NCI-H774 (cell line): Measurements from ENCODE around the gene ADAM33.
A peak's percentile ranks its signal among the peaks of the same experiment; 100 is the strongest.

Experiments used
- DNase-seq: peaks from one replicate; lab custom pipeline; 2025; lab: John Stamatoyannopoulos, UW

The ADAM33 gene

DNA sequence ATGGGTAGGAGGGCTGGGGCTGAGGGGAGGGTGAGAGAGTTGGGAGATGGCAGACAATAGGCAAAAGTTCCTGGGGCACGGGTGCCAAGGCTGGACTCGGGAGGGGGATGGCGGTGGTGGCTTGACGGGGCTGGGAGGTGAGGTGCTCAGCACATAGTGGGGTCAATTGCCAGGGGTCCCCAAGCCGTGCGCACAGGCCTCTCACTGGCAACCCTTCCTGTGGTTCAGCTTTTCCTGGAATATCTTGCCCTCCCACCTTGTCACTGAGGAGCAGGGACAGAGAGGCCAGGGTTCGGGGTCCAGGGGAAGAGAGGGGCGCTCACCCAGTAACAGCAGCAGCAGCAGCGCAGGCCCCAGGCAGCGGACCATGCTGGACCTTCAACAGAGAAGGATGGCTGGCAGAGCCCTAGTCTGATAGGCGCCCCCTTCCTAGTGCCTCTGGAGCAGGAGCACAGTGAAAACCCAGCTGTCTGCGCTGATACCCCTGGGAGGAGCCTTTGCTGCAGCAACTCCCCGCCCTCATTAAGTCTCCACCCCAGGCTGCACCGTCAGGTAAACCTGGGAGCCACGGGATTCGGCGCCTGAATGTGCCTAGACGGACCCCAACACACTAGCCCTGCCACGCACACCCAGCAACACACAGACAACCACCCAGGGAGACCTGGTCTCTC is 18.6 kb downstream of the ADAM33 start, which contains the start of gene GFRA4:
Gene GFRA4, minus strand, starts transcription at position 369 of the 671 bp plus-strand sequence. Its CDS starts 0 bp downstream, at position 369.
- DNase-seq: no peak

DNA sequence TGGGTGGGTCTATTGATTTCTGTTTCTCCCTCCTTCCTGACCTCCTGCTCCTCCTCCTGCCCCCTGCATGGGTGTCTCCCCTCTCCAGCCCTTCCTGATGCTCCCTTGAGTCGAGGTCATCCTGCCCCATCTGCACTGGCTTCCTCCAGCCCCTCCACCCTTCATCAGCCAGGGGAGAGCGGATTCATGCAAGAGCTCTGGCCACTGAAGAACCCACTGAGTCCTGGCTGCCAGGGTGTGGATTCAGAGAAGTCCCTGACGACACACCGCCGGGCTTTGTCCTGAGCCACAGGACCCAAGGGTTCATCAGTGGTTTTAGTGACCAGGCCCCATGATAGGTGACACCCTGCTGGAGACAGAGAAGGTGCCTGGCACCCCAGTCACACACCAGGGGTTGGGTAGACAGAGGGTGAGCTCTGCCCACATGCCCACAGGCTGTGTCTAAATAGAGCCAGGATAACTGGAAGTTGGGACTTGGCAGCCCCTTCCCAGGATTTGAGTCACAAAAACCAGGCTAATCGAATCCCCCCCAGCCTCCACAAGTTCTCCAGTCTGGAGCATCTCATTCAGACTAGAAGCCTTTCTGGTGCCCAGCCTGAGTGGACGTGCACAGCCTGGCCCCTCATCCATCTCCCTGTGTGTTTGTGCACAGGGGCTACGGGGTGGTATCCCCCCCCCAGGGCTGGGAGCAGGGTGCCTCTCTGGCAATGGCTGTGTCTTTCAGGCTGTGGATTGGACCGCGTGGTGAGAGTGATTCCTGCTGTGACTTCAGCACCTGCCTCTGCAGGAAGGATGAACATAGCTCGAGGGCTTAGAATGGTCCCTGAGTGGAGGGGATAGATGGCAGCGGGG is 19.8 kb downstream of the ADAM33 start:
- no peak for DNase-seq

DNA sequence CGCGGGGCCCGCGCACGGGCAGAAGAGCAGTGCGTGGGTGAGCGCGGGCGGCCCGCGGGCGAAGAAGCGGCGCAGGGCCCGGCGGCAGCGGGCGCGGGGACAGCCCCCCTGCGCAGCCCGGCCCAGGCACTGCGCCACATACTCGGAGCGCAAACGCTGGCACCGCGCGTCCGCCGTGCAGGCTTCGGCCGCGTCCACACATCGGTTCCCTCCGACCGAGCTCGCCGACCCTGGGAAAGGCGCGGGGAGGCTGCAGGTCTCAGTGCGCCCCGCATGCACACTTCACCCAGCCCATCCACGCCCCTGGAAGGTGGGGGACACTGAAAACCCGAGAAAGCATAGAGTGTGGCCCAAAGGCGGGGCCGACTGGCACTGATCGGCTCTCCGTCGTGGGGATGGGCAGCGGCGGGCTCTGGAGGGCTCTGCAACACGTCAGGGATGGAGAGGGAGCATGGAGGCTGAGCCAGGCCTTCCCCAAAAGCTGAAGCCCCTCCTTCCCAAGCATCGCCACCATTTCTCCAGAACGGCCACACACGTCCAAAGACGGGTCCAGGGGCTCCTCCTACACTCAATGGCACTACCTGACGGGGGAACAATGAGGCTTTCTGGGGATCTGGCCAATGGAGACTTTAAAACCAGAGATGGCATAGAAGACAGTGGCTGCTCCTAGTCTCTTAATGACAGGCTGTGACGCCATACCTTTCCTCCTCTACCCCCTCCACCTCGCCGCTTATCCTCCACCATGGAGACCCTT is 20.6 kb downstream of the ADAM33 start:
- DNase-seq: no peak

DNA sequence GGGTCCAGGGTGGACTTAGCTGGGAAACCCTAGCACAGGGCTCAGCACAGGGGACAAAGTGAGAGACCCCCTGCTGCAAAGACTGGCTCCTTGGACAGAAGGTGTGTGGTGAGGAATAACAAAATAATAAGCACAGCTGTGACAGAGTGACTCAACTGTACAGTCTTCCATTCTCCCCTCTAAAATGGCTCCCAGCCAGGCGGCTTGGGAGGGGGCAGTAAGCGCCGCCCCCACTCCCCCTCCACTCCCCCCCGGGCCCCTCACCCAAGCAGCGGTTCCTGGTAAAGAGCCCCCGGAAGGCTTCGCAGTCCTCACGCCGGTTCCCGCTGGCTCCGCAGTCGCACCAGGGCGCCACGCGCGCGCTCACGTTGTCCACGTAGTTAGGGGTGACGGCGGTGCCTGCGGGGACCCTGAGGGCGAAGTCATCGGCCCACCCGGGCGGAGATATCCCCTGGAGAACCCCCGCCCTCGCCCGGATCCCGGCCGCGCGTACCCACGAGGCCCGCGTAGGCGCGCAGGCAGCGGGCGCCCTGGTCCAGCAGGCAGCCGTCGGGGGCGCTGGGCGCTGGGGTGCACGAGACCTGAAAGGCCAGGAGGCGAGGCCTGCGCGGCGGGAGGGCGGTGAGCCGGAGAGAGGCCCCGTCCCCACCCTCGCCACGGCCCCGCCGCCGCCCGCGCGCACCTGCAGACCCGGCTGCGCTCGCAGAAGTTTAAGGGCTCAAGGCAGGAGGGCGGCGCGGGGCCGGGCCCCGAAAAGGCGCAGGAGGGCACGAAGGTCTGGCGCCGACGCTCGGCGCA is 21.3 kb downstream of the ADAM33 start:
- DNase-seq: no peak

DNA sequence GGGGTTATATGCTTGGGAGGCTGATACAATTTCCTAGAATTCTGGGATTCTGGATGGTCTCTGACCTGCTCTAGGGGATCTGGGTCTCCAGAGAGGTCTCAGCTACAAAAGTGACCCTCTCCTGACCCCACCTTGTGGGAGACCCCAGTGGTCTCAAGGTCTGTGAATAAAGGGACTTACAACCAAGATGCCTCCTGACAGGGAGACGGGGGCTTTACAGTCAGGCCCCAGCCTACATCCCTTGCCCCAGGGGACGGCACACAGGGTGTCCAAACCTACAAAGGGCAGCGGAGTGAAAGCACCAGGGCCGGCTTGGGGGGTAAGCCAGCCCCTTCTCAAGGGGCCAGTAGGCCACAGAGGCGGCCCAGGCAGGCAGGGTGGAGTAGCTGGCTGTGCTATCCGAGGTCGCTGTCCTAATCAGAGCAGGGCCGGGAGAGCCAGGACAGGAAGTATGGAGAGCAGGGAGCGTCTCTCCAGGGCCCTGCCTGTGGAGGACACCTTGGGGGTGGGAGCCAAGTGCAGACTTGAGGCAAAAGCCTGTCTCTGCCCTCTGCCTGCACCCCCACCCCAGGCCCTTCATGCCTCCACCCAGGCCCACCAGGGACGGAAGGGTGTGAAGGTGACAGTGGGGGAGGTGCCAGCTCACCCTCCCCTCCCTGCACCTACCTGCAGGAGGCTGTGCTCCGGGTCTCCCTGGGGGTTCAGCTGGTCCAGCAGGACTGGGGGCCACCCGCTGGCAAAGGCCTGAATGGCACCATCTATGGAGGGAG is 22.1 kb downstream of the ADAM33 start:
- DNase-seq: no peak

DNA sequence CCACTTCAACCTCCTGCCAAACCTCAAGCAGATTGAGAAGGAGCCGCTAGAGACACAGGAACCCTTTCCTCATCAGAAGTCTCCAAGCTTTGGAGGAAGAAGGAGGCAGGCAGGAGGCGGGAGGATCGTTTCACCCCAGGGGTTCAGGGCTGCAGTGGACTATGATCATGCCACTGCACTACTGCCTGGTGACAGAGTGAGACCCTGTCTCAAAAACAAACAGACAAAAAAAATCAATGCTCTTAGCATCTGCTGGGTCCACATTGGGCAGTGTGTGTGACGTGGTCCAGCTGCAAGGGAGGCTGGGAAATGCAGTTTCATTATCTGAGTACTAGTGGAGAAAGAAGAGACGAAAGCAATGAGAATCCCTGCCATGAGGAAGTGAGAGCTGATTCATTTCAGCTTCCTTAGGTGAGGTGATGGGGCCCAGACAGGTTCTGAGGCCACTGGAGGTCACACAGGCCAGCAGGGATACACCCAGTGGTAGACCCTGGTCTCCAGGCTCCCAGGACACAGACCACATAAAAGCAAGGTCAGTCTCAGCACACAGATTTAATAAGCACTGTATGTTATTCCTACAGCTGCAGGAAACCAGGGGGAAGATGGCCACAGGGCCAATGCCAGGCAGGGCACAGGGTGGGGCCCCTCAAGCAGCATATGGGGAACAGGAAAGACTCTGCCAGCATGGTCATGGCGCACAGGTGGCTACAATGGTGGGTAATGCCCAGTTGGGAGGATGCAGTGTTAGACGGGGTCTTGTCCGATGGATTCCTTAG is 22.9 kb downstream of the ADAM33 start:
- no peak for DNase-seq

DNA sequence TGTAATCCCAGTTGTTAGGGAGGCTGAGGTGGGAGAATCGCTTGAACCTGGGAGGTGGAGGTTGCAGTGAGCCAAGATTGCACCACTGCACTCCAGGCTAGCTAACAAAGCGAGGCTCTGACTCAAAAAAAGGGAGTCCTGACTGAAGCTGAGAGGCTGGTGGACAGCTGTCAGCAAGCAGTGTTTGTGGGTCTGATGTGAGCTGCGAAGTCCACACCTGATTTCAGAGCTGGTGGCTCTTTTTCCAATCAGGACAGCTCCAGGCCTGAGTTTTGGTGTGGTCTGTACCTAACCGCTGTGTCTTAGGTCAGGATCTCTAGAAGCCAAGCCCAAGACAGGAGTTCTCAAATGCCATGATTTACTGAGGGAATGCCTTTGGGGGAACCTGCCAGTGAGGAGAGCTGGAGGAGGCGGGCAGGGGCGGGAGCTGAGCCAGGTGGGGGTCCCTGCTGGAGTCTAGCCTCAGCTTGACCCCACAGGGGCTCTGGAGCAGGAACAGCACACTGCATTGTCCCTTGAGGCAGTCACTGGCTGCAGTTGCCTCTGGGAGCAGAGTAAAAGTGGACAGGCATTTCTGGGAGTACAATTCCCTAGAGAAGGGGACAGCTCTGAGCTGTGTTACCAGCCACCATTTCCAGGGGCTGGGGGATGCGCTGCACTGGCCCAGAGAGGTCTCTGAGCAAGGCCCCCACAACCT is 23.6 kb downstream of the ADAM33 start:
- DNase-seq: no peak

DNA sequence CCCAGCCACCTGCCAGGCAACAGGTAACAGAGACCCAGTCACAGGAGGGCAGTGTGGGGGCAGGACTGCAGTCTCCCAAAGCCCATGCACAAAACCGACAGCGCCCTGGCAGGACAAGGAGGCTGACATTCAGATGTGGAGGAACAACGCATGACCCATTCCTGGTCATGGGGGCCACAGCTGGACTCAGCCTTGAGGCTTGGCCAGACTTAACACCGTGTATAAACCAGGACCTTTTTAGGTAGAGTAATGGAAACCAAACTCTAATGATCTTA is 26.7 kb downstream of the ADAM33 start:
- no peak for DNase-seq

DNA sequence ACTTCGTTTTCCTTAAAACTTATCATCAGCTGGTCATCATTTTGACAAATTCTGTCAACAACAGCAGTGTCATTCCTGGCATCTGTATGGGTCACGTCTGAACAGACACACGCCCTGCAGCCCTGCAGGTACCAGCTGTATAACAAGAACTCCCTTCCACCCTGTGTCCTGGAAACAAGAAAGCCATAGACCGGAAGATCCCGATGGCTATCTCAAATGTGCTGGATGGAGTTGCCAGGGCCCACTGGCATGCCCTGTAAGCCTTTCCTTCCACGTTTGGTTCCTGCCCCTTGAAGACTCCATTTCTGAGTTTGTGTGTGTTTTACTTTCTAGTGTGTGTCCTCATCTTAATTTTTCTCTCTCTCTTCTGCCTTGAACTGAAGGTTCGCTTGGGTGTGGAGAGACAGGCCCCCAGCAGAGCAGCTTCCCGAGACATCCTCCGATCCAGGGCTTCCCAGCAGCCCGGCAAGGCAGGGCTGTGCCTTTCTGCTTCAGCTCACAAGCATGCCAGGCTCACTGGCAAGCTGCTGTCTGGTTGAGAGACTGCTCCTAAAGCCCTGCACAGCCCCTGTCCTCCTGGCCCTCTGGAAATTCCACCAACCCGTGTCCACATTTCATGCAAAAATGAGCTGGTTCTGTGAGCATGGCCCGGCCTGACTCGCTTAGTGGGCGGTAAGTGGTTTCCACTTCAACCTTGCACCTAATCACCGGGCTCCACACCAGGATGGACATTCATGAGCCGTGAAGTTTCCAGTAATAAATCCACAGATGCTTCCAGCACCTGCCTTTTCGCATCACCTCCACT is 27.3 kb downstream of the ADAM33 start:
- peak; percentile 61 for DNase-seq

DNA sequence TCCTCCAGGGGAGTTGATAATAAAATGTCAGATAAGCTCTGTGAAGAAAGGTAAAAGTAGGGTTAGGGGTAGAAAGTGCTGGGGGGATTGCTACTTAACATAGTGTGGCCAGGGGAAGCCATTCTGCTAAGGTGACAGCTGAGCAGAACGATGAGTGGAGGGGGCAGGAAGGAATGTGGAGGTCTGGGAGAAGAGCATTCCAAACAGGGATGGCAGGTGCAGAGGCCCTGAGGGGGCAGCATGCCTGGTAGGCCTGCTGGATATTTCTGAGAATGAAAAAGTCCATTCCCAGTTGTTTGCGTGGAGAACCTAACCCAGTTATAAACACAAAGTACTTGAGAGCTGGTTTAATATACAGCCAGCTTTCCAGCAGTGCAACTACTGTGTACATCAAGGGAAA is 27.9 kb downstream of the ADAM33 start:
- no peak for DNase-seq

DNA sequence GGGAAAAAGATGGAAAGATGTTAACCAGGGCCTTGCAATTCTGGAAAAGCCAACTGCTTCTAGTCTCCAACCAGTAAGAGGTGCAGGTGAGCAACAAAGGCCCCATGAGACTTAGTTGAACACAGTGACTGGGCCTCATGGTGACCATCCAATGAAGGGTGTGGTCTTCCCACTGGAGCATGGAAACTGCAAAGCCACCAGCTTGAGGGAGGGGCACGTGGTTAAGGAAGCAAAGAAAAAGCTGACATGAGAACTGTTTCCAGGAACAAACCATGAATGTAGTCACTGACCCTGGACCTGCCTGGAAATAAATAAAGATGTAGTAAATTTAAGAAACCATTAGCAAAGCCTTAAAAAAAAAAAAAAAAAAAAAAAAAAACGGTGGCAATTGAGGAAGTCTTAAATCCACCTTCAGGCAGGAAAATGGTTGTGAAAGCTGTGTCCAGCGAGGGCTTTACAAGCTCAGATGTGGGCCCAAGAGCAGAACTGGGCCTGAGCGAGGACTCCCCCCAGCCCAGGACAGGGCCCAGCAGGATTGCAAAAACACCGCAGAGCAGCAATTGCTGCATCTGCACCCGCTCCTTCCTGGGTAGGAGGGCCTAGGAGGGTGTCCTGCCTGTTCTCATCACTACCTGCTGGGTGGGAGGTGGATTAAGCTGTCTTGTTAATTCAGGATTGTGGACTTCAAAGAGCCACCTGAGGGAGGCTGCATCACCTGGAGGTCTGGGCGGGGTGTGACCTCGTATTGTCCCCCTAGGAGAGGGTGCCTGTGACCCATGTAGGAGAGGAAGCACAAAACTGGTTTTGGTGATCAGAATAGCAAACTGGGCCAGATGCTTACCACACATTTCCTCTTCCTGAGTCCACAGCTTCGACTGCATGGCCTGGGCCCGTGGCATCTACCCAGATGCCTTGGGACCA is 28.9 kb downstream of the ADAM33 start:
- DNase-seq: no peak

DNA sequence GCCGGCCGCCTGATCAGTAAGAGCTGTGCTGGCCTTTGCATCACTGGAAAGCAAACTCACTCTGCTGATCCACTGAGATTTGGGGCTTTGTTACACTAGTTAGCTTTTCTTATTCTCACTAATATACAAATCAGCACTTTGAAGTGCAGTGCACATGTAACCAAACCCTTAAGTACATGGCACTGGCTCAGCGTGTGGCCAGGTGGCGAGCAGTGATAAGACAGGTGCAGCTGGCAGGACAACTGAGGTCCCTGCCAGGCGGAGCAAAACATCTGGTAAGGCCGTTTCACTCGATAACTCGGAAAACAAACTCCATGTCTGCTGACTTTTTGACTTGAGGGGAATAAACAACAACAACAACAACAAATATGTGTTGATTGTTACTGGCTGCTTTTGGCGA is 29.6 kb downstream of the ADAM33 start:
- DNase-seq: peak; percentile 29

DNA sequence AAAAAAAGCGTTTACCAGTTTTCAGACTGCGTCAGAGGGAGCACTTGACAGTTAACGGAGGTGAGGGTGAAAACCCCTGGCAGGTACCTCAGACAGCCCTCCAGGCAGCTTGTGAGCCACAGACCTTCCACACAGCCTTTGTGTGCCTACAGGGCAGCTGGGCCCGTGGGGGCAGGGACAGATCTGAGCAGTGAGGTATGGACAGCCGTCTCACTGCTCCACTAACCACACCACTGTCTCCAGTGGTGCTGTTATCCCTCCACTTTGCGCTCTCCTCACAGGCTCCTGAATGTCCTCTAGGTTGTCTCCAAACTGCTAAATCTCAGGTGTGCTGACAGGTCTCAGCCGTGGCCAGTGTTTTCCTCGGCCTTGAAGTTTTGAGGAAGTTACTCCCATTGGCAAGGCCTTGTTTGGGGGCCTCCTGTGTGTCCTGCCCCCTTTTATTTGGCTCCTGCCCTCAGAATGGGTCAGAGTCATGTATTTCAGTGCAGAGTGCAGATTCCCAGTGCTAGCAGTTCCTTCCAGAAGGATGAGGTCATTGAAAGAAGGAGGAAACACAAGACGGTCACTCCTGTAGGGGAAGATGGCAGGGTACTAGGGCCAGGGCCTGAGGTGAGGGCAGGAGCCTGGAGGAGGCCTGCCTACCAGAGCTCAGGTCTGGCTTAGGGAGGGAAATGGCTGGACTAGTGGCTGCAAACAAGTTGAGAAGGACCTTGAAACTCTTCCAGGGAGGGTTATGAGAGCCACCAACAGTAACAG is 30.4 kb downstream of the ADAM33 start:
- DNase-seq: peak; percentile 51

DNA sequence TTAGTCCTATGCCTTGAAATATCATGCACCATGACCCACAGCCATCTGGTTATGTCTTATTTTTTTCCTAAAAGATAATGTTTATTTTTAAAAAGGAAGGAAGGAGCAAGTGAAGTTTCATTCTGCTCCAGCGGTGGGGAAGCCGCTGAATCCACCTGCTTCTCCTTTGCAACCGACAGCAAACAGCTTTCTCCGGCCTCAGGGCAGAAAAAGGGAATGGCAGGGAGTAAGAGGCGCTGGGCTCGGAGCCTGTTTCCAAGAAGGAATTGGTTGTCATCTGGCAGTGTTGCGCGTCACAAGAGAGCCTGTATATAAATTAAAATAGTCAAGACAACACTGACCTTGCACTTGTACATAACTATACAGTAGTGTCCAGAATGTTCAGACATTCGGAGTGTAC is 32.9 kb downstream of the ADAM33 start:
- DNase-seq: no peak

DNA sequence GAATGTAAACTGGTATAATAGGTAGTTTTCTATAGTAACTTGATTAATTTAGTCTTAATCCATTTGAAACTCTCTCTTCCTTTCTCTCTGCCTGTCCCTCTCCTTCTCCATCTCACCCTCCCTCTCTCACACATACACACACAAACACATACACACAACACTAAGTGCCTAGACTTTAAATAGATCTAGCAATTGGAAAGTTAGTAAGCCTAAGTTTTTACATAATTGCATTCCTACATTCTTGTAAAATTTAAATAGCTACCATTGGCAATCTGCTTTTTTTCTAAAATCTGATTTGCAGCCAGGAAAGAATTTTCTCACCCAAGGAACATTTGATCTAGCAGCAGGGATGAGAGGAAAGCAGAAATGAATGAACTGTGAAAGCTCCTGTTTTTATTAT is 34.3 kb downstream of the ADAM33 start:
- DNase-seq: no peak

DNA sequence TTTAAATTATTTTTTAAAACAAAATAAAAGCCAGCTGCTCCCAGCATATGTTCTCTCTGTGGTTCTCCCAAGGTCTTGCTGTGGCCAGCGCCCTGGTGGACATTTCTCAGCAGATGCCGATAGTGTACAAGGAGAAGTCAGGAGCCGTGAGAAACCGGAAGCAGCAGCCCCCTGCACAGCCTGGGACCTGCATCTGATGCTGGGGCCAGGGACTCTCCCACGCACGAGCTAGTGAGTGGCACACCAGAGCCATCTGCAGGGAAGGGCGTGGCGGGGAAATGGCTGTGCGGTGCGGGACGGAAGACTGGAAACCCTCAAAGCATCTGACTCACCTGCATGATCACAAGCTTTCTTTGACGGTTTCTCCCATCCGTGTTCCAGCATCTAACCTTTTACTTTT is 35.2 kb downstream of the ADAM33 start:
- no peak for DNase-seq

DNA sequence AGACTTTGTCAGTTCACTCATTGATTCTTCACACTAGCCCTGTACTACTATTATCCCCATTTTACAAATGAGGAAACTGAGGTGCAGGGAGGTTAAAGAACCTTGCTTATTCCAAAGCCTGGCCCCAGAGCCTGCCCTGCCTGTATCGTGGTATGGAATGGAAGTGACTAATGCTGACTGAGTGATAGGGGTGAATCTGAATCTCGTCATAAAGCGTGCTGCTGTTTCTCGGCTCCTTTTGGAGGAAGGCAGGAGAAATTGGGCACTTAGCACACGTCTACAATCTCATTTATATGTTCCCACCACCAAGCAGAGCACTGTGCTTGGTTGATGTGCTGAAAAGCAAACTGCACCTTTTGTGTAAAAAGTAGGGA is 35.8 kb downstream of the ADAM33 start:
- DNase-seq: no peak
